GM12878 (cell line): ENCODE data around the gene DBI. TPM values are rescaled to one million over a fixed set of nuclear protein-coding genes. Genes with fewer than 3 reads are reported as not detected.

ENCODE experiments used
- ATAC-seq: fragments of 200-7000 bp; cut with Tn5 transposase; 3 replicates; pipeline ENCODE4 v1.9.1; 2020; ENCODE audit warnings: mild to moderate bottlenecking, moderate library complexity
- BruUV-seq: library from RNA; stranded (reverse); fragments of 400-500 nt; replicated peaks from 2 replicates; lab custom pipeline; 2021; lab: Mats Ljungman, UMichigan
- CTCF ChIA-PET: fragments of 300-600 bp; sonication (Branson Sonifier 250); formaldehyde crosslinking; extraction: SDS; loops from one replicate; lab custom pipeline; 2021; ENCODE audit warnings: inconsistent platforms; lab: Yijun Ruan, JAX
- POLR2A ChIA-PET: fragments of 350-600 bp; formaldehyde crosslinking; extraction: SDS; loops from one replicate; lab custom pipeline; 2021; ENCODE audit warnings: inconsistent platforms; lab: Charles Lee
- RAD21 ChIA-PET: fragments of 300-600 bp; sonication (Branson Sonifier 250); formaldehyde crosslinking; loops from one replicate; lab custom pipeline; 2023; ENCODE audit warnings: antibody characterized with exemption; ENCODE audit not compliant: unreplicated experiment; lab: Charles Lee
- SMC1A ChIA-PET: fragments of 300-600 bp; sonication (Branson Sonifier 250); formaldehyde crosslinking; loops from one replicate; lab custom pipeline; 2023; ENCODE audit not compliant: unreplicated experiment, uncharacterized antibody; lab: Charles Lee
- DNase-seq: peaks from one replicate; pipeline ENCODE4 v3.0.0-alpha.2; 2011; ENCODE audit warnings: low read depth, low spot score
- FAIRE-seq: peaks from 3 replicates; lab custom pipeline; 2011; peaks lifted over from hg19 to GRCh38; lab: Jason Lieb, UNC
- H2AFZ ChIP-seq: 2 replicates; pipeline ENCODE4 v1.6.0; 2011; ENCODE audit warnings: low read depth, low read length, control low read depth; ENCODE audit not compliant: control insufficient read depth
- H3K27ac ChIP-seq: 2 replicates; pipeline ENCODE4 v1.5.1; 2011; ENCODE audit warnings: control low read depth; ENCODE audit not compliant: control insufficient read depth, insufficient read depth
- H3K27me3 ChIP-seq, 2 experiments: replicated peaks in 1 of 2; 2 replicates each; pipeline versions ENCODE4 v1.6.0 to v1.6.1; 2011; ENCODE audit warnings: low read length in 1 of 2; ENCODE audit not compliant: control insufficient read depth in 2 of 2, insufficient read depth in 2 of 2
- H3K36me3 ChIP-seq, 2 experiments: 2 replicates each; pipeline ENCODE4 v1.5.1; 2011; ENCODE audit warnings: low read length in 1 of 2; ENCODE audit not compliant: control insufficient read depth in 2 of 2, insufficient read depth in 2 of 2
- H3K4me1 ChIP-seq: 2 replicates; pipeline ENCODE4 v1.6.1; 2011; ENCODE audit warnings: mild to moderate bottlenecking, low read length, moderate library complexity, mixed read lengths; ENCODE audit not compliant: control insufficient read depth, insufficient read depth
- H3K4me2 ChIP-seq: 2 replicates; pipeline ENCODE4 v1.6.0; 2011; ENCODE audit warnings: control low read depth; ENCODE audit not compliant: control insufficient read depth, insufficient read depth
- H3K4me3 ChIP-seq: fragments of 200-600 bp; sonication (generic); 2 replicates; pipeline ENCODE4 v1.5.1; 2016
- H3K79me2 ChIP-seq: 2 replicates; pipeline ENCODE4 v1.6.0; 2011; ENCODE audit warnings: low read length; ENCODE audit not compliant: control insufficient read depth, insufficient read depth
- H3K9ac ChIP-seq: 2 replicates; pipeline ENCODE4 v1.8.0; 2011; ENCODE audit warnings: low read length, control low read depth, mixed read lengths; ENCODE audit not compliant: control insufficient read depth, insufficient read depth
- H3K9me3 ChIP-seq: replicated peaks from 3 replicates; pipeline ENCODE4 v1.5.1; 2011; ENCODE audit warnings: mild to moderate bottlenecking, low read length; ENCODE audit not compliant: control insufficient read depth, insufficient read depth
- H4K20me1 ChIP-seq: 2 replicates; pipeline ENCODE4 v1.6.0; 2011; ENCODE audit not compliant: control insufficient read depth, insufficient read depth
- CBFB ChIP-seq: IDR thresholded peaks from 2 replicates; pipeline ENCODE4 v1.6.1; 2016; ENCODE audit warnings: antibody characterized with exemption, low read depth
- EED ChIP-seq: sonication (generic); IDR thresholded peaks from 2 replicates; pipeline ENCODE4 v1.6.1; 2016; ENCODE audit warnings: antibody characterized with exemption, low read depth
- JUNB ChIP-seq: IDR thresholded peaks from 2 replicates; pipeline ENCODE4 v1.6.1; 2016; ENCODE audit warnings: antibody characterized with exemption, mild to moderate bottlenecking
- JUND ChIP-seq: IDR thresholded peaks from 2 replicates; pipeline ENCODE4 v1.6.1; 2012; ENCODE audit warnings: low read depth, mild to moderate bottlenecking, low read length, improper control_type of control experiment, moderate library complexity
- LARP7 ChIP-seq: fragments of 450-650 bp; IDR thresholded peaks from 2 replicates; pipeline ENCODE4 v1.6.1; 2017; ENCODE audit warnings: mild to moderate bottlenecking
- MTA2 ChIP-seq: fragments of 450-650 bp; IDR thresholded peaks from 2 replicates; pipeline ENCODE4 v1.6.1; 2016; ENCODE audit warnings: low read depth, mild to moderate bottlenecking, moderate library complexity
- MXI1 ChIP-seq: fragments of 150-350 bp; IDR thresholded peaks from 2 replicates; pipeline ENCODE4 v1.6.1; 2011; ENCODE audit warnings: low read depth, mild to moderate bottlenecking, inconsistent platforms, low read length, improper control_type of control experiment
- MYB ChIP-seq: fragments of 150-350 bp; IDR thresholded peaks from 2 replicates; pipeline ENCODE4 v1.6.1; 2014; ENCODE audit warnings: mild to moderate bottlenecking, low read depth, low read length, borderline replicate concordance
- MYC ChIP-seq: IDR thresholded peaks from 2 replicates; pipeline ENCODE4 v1.6.1; 2011; ENCODE audit warnings: mild to moderate bottlenecking, low read length, moderate library complexity, inconsistent platforms; ENCODE audit not compliant: insufficient read depth, insufficient replicate concordance, insufficient read length, severe bottlenecking
- NFIC ChIP-seq: IDR thresholded peaks from 2 replicates; pipeline ENCODE4 v1.6.1; 2012; ENCODE audit warnings: low read depth, mild to moderate bottlenecking, inconsistent platforms, low read length, moderate library complexity
- NFYA ChIP-seq: IDR thresholded peaks from 2 replicates; pipeline ENCODE4 v1.6.1; 2011; ENCODE audit warnings: low read depth, mild to moderate bottlenecking, low read length, improper control_type of control experiment, borderline replicate concordance
- NR2C2 ChIP-seq: IDR thresholded peaks from 2 replicates; pipeline ENCODE4 v1.6.1; 2011; ENCODE audit warnings: borderline replicate concordance, low read depth; ENCODE audit not compliant: control insufficient read depth, insufficient read length
- NRF1 ChIP-seq: conservative IDR thresholded peaks from 2 replicates; pipeline ENCODE4 v1.6.1; 2011; ENCODE audit warnings: mild to moderate bottlenecking, low read depth, low read length, improper control_type of control experiment
- PBX3 ChIP-seq: IDR thresholded peaks from 2 replicates; pipeline ENCODE4 v1.6.1; 2011; ENCODE audit warnings: mild to moderate bottlenecking, low read depth, low read length, moderate library complexity; ENCODE audit not compliant: insufficient replicate concordance
- RCOR1 ChIP-seq: conservative IDR thresholded peaks from 2 replicates; pipeline ENCODE4 v1.6.1; 2012; ENCODE audit warnings: low read depth, low read length, improper control_type of control experiment
- REST ChIP-seq: IDR thresholded peaks from 2 replicates; pipeline ENCODE4 v1.6.1; 2012; ENCODE audit warnings: mild to moderate bottlenecking, low read depth, low read length
- SMARCA5 ChIP-seq: fragments of 450-650 bp; IDR thresholded peaks from 2 replicates; pipeline ENCODE4 v1.6.1; 2017; ENCODE audit warnings: mild to moderate bottlenecking
- SP1 ChIP-seq: IDR thresholded peaks from one replicate; pipeline ENCODE4 v1.6.1; 2011; ENCODE audit warnings: low read depth, low read length
- WGBS: methylation state at CpG from one replicate; pipeline ENCODE4 v1.1.6; 2016; ENCODE audit warnings: low lambda C conversion rate; ENCODE audit not compliant: insufficient replicate concordance, insufficient coverage; ENCODE audit errors: missing lambda C conversion rate; 5-methylcytosine and 5-hydroxymethylcytosine counted together
- in situ Hi-C: fragments of 300-500 bp; cut with MboI; formaldehyde crosslinking; loops from 9 replicates; pipeline ENCODE4 v1.14.3; 2018; ENCODE audit warnings: mixed read lengths
- intact Hi-C: fragments of 100-400 bp; cut with micrococcal nuclease; formaldehyde crosslinking; loops from one replicate; pipeline ENCODE4 v1.14.2; 2022; ENCODE audit not compliant: unreplicated experiment
- polyA plus RNA-seq, 11 experiments: library from polyadenylated mRNA; depleted of rRNA in 4 of 11; unstranded in 6 of 11; stranded (reverse) in 5 of 11; fragments of >200 nt; fragmentation: Nextera tagmentation in 4 of 11; fragmentation: Illumina TruSeq in 1 of 11; extraction: Ambion mirVana in 4 of 11; extraction: Trizol in 1 of 11; gene quantifications; 1 replicate in 1 of 11; 2 replicates in 10 of 11; pipeline versions ENCODE4 v1.2.1 to v1.2.3, GENCODE V29; 2011 to 2016; ENCODE audit warnings: inconsistent platforms in 2 of 11, missing spikeins in 2 of 11, low read depth in 1 of 11
- total RNA-seq, 4 experiments: library from RNA; depleted of rRNA in 3 of 4; stranded (reverse); fragments of >200 nt in 3 of 4; fragmentation: Illumina TruSeq in 1 of 4; extraction: Trizol in 1 of 4; gene quantifications; 2 replicates each; pipeline versions ENCODE4 v1.2.1 to v1.2.3, GENCODE V29; 2013 to 2021

Gene DBI
- total and polyA plus RNA-seq, 10 of the 15 experiments (the other 5 are each of a cell fraction or from before 2014, with no cell fraction given), result 248 to 2,567 (median 943) TPM

- POLR2A ChIA-PET, result no interaction called here
- H3K4me3 ChIP-seq, result no peak overlapping the region
- WGBS, result 93% methylated on average over 7 of the region's 7 CpGs
- SMC1A ChIA-PET, result interaction anchor here (1.0 kb wide), 2 partner anchors 21 to 31 kb away, joined by 3 to 4 read pairs; no protein-coding TSS in a partner anchor
- H4K20me1 ChIP-seq, result no peaks in the 10 kb centered on the region
- ATAC-seq (no peak), FAIRE-seq (no peak), DNase-seq (no peak)
- in situ Hi-C loops, result no loop called here
- no peaks in the 10 kb centered on the region for H3K36me3 ChIP-seq
- intact Hi-C loops, result no loop called here
- no peaks in the 10 kb centered on the region for H3K4me1 ChIP-seq
- H3K79me2 ChIP-seq, result no peaks in the 10 kb centered on the region
- no peak overlapping the region for H3K4me2 ChIP-seq
- RAD21 ChIA-PET, result no interaction called here
- H3K27me3 ChIP-seq, result no peaks in the 10 kb centered on the region
- no peak overlapping the region for H2AFZ ChIP-seq
- no peak overlapping the region for H3K27ac ChIP-seq
- no peaks in the 10 kb centered on the region for H3K9me3 ChIP-seq
- no peak overlapping the region for H3K9ac ChIP-seq
- BruUV-seq, result no TSS peak
- CTCF ChIA-PET, result interaction anchor here (1.0 kb wide), 1 partner anchor 8 kb away, joined by 3 read pairs; no protein-coding TSS in a partner anchor
- no peak for TF ChIP-seq RCOR1
- TF ChIP-seq CBFB, result no peak
- no peak for TF ChIP-seq NFYA
- TF ChIP-seq NRF1, result no peak
- no peak for TF ChIP-seq MXI1
- no peak for TF ChIP-seq JUNB
- TF ChIP-seq LARP7, result no peak
- TF ChIP-seq MYB, result no peak
- no peak for TF ChIP-seq SP1
- no peak for TF ChIP-seq MTA2
- no peak for TF ChIP-seq NFIC
- no peak for TF ChIP-seq SMARCA5
- no peak for TF ChIP-seq MYC
- no peak for TF ChIP-seq PBX3
- no peak for TF ChIP-seq EED
- no peak for TF ChIP-seq NR2C2
- TF ChIP-seq JUND, result no peak
- TF ChIP-seq REST, result no peak
Measured at GRCh38 chr2:119319593-119319992, 47.2 kb upstream of the DBI start.
